Breast epithelium (tissue), 4 donors: Measurements from ENCODE around the gene TMLHE. TPM values are rescaled to one million over a fixed set of nuclear protein-coding genes. Genes with fewer than 3 reads are reported as not detected.
"Not testable (repeated sequence)": the region's sequence is repeated elsewhere in the genome, so short reads cannot be mapped to it uniquely, and the experiment has no call there.

Source experiments
- DNase-seq, 2 donors: peaks; one replicate each; pipeline ENCODE4 v3.0.0-alpha.2; 2019; ENCODE audit warnings: low spot score in 2 of 2
- H3K27ac ChIP-seq, 2 donors: fragments of 200-600 bp; sonication (generic) in 1 of 2; one replicate each; pipeline ENCODE4 v1.5.1; 2016 to 2019; ENCODE audit warnings: mild to moderate bottlenecking in 1 of 2
- H3K27me3 ChIP-seq, 2 donors: fragments of 200-600 bp; sonication (generic) in 1 of 2; one replicate each; pipeline versions ENCODE4 v1.5.1 to v1.6.0; 2017 to 2019; ENCODE audit warnings: control low read depth in 1 of 2, mild to moderate bottlenecking in 1 of 2
- H3K36me3 ChIP-seq: fragments of 200-600 bp; one replicate; pipeline ENCODE4 v1.5.1; 2019
- H3K4me1 ChIP-seq, 2 donors: fragments of 200-600 bp; sonication (generic); one replicate each; pipeline ENCODE4 v1.5.1; 2016 to 2019; ENCODE audit warnings: control low read depth in 1 of 2
- H3K4me3 ChIP-seq, 3 donors: fragments of 200-600 bp; sonication (generic); 1 replicate in 2 of 3; 2 replicates in 1 of 3; pipeline ENCODE4 v1.5.1; 2016 to 2019; ENCODE audit warnings: mild to moderate bottlenecking in 3 of 3, moderate library complexity in 2 of 3
- H3K9me3 ChIP-seq, 2 donors: fragments of 200-600 bp; sonication (generic) in 1 of 2; one replicate each; pipeline ENCODE4 v1.5.1; 2016 to 2019; ENCODE audit warnings: control low read depth in 1 of 2
- POLR2A ChIP-seq: fragments of 450-650 bp; IDR thresholded peaks from one replicate; pipeline ENCODE4 v1.6.1; 2016; ENCODE audit warnings: antibody characterized with exemption, mild to moderate bottlenecking, moderate library complexity
- POLR2AphosphoS5 ChIP-seq, 3 donors: sonication (generic); formaldehyde crosslinking; IDR thresholded peaks; one replicate each; pipeline ENCODE4 v1.6.1; 2017; ENCODE audit warnings: antibody characterized with exemption in 3 of 3
- intact Hi-C: fragments of 100-400 bp; cut with DNase I; formaldehyde crosslinking; loops from one replicate; pipeline ENCODE4 v1.15.1; 2023; ENCODE audit warnings: low total_unique reads
- total RNA-seq, 3 donors: library from RNA; depleted of rRNA; stranded (reverse); fragments of >200 nt; gene quantifications; one replicate each; pipeline ENCODE4 v1.1.0, GENCODE V29; 2016
- TF ChIP-seq, protein P1 (sequence below), 3 donors: fragments of 450-650 bp; IDR thresholded peaks; one replicate each; pipeline ENCODE4 v1.5.1; 2016 to 2017; ENCODE audit warnings: antibody characterized with exemption in 3 of 3, mild to moderate bottlenecking in 3 of 3, moderate library complexity in 3 of 3

The TMLHE gene, protein sequence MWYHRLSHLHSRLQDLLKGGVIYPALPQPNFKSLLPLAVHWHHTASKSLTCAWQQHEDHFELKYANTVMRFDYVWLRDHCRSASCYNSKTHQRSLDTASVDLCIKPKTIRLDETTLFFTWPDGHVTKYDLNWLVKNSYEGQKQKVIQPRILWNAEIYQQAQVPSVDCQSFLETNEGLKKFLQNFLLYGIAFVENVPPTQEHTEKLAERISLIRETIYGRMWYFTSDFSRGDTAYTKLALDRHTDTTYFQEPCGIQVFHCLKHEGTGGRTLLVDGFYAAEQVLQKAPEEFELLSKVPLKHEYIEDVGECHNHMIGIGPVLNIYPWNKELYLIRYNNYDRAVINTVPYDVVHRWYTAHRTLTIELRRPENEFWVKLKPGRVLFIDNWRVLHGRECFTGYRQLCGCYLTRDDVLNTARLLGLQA
- 10 to 100 TPM; 17.7 to 23.7 (median 19.5) TPM for total RNA-seq

DNA sequence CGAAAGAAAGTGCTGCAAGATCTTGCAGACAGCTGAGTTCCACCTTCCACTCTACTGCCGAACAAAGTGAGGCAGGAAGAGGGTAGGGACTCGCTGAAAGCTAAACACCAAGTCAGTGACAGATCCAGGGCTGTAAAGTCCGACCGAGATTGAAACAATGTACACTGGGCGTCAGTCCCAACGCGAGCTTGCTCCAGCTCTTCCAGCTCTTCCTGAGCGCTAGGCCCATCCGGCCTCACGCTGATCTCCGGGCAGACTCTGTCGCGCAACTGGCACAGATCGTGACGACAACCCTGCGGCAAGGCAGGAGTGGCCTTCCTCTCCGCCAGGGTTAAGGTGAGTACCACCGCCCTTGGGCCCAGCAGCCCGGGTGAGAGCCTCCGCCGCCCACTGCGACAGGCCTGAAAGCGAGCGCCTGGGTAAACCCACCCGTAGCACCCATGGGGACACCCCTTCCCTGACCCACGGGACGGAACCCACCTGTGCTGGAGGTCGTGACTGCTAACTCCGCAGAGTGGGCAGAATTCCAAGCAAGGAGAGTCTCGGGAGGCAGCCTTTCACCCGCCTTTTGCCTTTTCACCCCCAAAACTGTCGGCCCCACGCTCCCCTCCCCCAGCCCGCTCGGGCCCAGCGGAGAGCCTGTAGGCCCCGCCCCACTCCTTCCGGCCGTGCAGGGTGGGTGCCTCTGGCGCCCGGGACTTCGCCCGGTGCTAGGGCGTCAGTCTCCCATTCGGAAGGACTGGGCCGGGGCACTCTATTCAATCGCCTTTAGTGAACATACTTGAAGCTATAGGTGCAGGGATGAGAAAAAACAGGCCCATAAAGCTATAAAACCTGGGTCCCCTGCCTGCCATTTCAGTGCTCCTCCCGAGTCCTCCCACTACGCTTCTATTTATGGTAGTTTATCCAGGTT lies at the start of gene TMLHE, which contains the start of gene SPRY3:
TSS of gene TMLHE (minus strand) at position 641 of the 913 bp plus-strand sequence. CDS start 67,676 bp downstream, outside the sequence.
TSS of gene SPRY3 (plus strand) at position 275 of the 913 bp plus-strand sequence.
- TF ChIP-seq, protein P1, sequence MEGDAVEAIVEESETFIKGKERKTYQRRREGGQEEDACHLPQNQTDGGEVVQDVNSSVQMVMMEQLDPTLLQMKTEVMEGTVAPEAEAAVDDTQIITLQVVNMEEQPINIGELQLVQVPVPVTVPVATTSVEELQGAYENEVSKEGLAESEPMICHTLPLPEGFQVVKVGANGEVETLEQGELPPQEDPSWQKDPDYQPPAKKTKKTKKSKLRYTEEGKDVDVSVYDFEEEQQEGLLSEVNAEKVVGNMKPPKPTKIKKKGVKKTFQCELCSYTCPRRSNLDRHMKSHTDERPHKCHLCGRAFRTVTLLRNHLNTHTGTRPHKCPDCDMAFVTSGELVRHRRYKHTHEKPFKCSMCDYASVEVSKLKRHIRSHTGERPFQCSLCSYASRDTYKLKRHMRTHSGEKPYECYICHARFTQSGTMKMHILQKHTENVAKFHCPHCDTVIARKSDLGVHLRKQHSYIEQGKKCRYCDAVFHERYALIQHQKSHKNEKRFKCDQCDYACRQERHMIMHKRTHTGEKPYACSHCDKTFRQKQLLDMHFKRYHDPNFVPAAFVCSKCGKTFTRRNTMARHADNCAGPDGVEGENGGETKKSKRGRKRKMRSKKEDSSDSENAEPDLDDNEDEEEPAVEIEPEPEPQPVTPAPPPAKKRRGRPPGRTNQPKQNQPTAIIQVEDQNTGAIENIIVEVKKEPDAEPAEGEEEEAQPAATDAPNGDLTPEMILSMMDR (IDR thresholded peaks at IDR 0.05) = no peak
- TF ChIP-seq POLR2AphosphoS5 (IDR thresholded peaks at IDR 0.05) (no peak), POLR2A (no peak)
- peaks cover 0 to 7% of the 10 kb centered on the region in 2 donors for H3K9me3 ChIP-seq
- no peaks in the 10 kb centered on the region for H3K27me3 ChIP-seq
- H3K27ac ChIP-seq = peak within 1 kb of the TSS; percentile 88 to 96
- intact Hi-C loops = no loop called here
- no peaks in the 10 kb centered on the region for H3K4me1 ChIP-seq
- peak within 1 kb of the TSS; percentile 65 to 78 (median 71) for H3K4me3 ChIP-seq
- peak; percentile 18 to 52 for DNase-seq
- no peaks in the 10 kb centered on the region for H3K36me3 ChIP-seq

DNA sequence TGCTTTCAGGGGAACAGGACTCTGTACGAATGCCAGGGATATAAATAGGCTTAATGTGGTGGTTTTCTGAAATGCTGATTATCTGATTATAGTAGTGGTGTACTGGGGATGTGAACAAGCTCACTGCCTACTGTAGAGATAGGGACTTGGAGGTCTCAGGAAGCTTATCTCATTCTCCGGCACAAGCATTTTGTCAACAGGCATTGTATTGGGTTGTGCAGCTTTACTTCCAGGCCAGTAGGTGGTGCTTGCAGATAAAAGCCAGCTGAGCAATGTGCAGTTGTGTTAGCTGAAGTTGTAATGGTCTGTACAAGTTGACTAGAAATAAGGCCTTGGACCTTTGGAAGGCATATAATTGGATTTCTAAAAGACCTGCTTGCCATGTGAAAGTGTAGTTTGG lies 49.5 kb upstream of the TMLHE start:
- H3K9me3 ChIP-seq = peaks cover 14 to 28% of the 10 kb centered on the region in 2 donors
- no peaks in the 10 kb centered on the region for H3K4me1 ChIP-seq
- H3K27ac ChIP-seq = no peak overlapping the region
- intact Hi-C loops = no loop called here
- no peak for TF ChIP-seq POLR2A
- TF ChIP-seq, protein P1 (IDR thresholded peaks at IDR 0.05) = no peak
- TF ChIP-seq POLR2AphosphoS5 (IDR thresholded peaks at IDR 0.05) = no peak
- no peaks in the 10 kb centered on the region for H3K27me3 ChIP-seq
- H3K36me3 ChIP-seq = no peaks in the 10 kb centered on the region
- no peak overlapping the region for H3K4me3 ChIP-seq
- DNase-seq = no peak

DNA sequence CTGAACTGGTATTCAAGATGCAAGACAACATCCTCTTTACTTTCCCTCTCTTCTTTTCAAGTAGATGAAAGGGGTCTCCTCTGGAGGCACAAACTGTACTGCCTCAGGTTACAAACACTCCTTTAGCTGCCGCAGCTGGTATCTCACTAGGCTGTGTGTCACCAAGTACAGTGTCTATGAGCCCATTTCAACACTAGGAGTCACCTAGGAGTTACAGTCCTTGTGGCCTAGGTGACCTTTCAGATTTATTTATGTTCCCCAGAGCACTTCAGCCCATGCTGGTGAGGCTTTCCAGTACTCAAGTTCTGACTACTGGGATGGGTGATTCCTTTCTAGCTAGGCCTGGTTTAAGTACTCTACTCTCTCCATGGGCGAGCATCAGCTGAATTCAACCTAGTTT lies 32.4 kb upstream of the TMLHE start:
- intact Hi-C loops = no loop called here
- no peak for DNase-seq
- H3K27ac ChIP-seq = no peak overlapping the region
- H3K4me1 ChIP-seq = no peaks in the 10 kb centered on the region
- no peak overlapping the region for H3K4me3 ChIP-seq
- TF ChIP-seq POLR2AphosphoS5 (IDR thresholded peaks at IDR 0.05) (no peak), POLR2A (no peak)
- TF ChIP-seq, protein P1 (IDR thresholded peaks at IDR 0.05) = no peak
- no peaks in the 10 kb centered on the region for H3K36me3 ChIP-seq
- peaks cover 0 to 2% of the 10 kb centered on the region in 2 donors for H3K9me3 ChIP-seq
- no peaks in the 10 kb centered on the region for H3K27me3 ChIP-seq

DNA sequence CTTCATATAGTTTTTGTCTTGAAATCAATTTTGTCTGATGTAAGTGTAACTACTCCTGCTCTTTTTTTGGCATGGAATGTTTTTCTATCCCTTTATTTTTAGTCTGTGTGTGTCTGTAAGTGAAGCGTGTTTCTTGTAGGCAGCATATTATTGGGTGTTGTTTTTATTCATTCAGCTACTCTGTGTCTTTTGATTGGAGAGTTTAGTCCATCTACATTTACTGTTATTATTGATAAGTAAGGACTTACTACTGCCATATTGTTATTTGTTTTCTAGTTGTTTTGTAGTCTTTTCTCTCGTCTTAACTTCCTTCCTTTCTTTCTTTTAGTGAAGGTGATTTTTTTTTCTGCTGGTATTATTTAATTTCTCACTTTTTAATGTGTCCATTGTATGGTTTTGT lies 30.5 kb upstream of the TMLHE start:
- no peaks in the 10 kb centered on the region for H3K4me1 ChIP-seq
- DNase-seq = no peak
- intact Hi-C loops = no loop called here
- H3K4me3 ChIP-seq = no peak overlapping the region
- TF ChIP-seq, protein P1 (IDR thresholded peaks at IDR 0.05) = no peak
- TF ChIP-seq POLR2AphosphoS5 (IDR thresholded peaks at IDR 0.05) = no peak
- no peak for TF ChIP-seq POLR2A
- H3K27me3 ChIP-seq = no peaks in the 10 kb centered on the region
- no peaks in the 10 kb centered on the region for H3K36me3 ChIP-seq
- peaks cover 0 to 2% of the 10 kb centered on the region in 2 donors for H3K9me3 ChIP-seq
- no peak overlapping the region for H3K27ac ChIP-seq

DNA sequence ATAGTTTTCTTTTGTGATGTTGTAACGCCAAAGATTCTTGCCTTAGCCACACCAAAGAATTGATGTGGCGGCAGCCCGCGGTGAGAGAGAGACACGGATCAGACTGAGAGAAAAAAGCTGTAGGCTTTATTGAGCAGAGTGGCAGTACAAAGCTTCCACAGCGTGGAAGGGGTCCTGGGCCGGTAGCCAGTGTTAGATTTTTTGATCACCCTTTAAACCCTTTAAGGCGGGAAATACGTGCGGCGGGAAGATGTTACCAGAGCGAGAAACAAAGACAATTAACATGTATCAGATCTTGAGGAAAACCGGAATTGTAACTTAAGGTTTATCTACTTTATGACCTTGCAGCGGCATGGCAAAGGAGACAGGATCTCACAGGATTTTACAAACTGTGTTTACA lies 28.6 kb upstream of the TMLHE start:
- H3K27ac ChIP-seq, intact Hi-C loops, H3K9me3 ChIP-seq, H3K27me3 ChIP-seq, H3K36me3 ChIP-seq, DNase-seq, H3K4me1 ChIP-seq: not testable (repeated sequence)
- H3K4me3 ChIP-seq = peak overlapping the region; percentile 4 to 39 (median 14)
